Activated T-cell treated with anti-CD3 and anti-CD28 coated beads for 48 hours (primary cell): ENCODE measurements around the gene ADARB2.

ENCODE experiments used
- DNase-seq: peaks from one replicate; pipeline ENCODE4 v3.0.0-alpha.2; 2020; ENCODE audit warnings: low read depth

ADARB2 gene

GRCh38 chr10:1204434-1205326, 532.6 kb downstream of the ADARB2 start:
- no peak for DNase-seq

- DNase-seq, result no peak
Measured at GRCh38 chr10:1203704-1204103, 533.6 kb downstream of the ADARB2 start.

GRCh38 chr10:1203216-1203615, 534.1 kb downstream of the ADARB2 start:
- DNase-seq, result no peak

GRCh38 chr10:1202343-1202742, 535.0 kb downstream of the ADARB2 start:
- no peak for DNase-seq

GRCh38 chr10:1200866-1201807, 536.2 kb downstream of the ADARB2 start:
- DNase-seq, result no peak

GRCh38 chr10:1199897-1200721, 537.2 kb downstream of the ADARB2 start:
- no peak for DNase-seq

GRCh38 chr10:1199345-1199673, 538.0 kb downstream of the ADARB2 start:
- DNase-seq, result no peak

GRCh38 chr10:1198453-1199344, 538.6 kb downstream of the ADARB2 start:
- no peak for DNase-seq

GRCh38 chr10:1197384-1197783, 539.9 kb downstream of the ADARB2 start:
- DNase-seq, result no peak

- no peak for DNase-seq
Measured at GRCh38 chr10:1196656-1197055, 540.7 kb downstream of the ADARB2 start.

- DNase-seq, result no peak
Measured at GRCh38 chr10:1195828-1196227, 541.5 kb downstream of the ADARB2 start.

- no peak for DNase-seq
Measured at GRCh38 chr10:1194161-1194560, 543.2 kb downstream of the ADARB2 start.

GRCh38 chr10:1193561-1193960, 543.8 kb downstream of the ADARB2 start:
- no peak for DNase-seq

GRCh38 chr10:1191752-1192151, 545.6 kb downstream of the ADARB2 start:
- DNase-seq, result no peak

- DNase-seq, result no peak
Measured at GRCh38 chr10:1190791-1191490, 546.4 kb downstream of the ADARB2 start.

GRCh38 chr10:1190052-1190395, 547.3 kb downstream of the ADARB2 start:
- no peak for DNase-seq

GRCh38 chr10:1189166-1190051, 547.9 kb downstream of the ADARB2 start:
- DNase-seq, result no peak

GRCh38 chr10:1188558-1189135, 548.7 kb downstream of the ADARB2 start:
- no peak for DNase-seq
